Uterus (tissue), 4 donors: Measurements from ENCODE around the gene STOX2. TPM values are rescaled to one million over a fixed set of nuclear protein-coding genes. Genes with fewer than 3 reads are reported as not detected.

Source experiments
- DNase-seq, 2 donors: peaks; one replicate each; pipeline ENCODE4 v3.0.0-alpha.2; 2019 to 2020
- H3K27ac ChIP-seq, 2 donors: fragments of 200-600 bp; sonication (generic); 1 replicate in 1 of 2; 2 replicates in 1 of 2; pipeline ENCODE4 v1.5.1; 2016 to 2018
- H3K27me3 ChIP-seq, 2 donors: fragments of 200-600 bp; sonication (generic); one replicate each; pipeline ENCODE4 v1.5.1; 2018 to 2019; ENCODE audit warnings: control low read depth in 1 of 2
- H3K36me3 ChIP-seq, 2 donors: fragments of 200-600 bp; sonication (generic); one replicate each; pipeline ENCODE4 v1.5.1; 2019; ENCODE audit warnings: control low read depth in 1 of 2
- H3K4me1 ChIP-seq, 2 donors: fragments of 200-600 bp; sonication (generic); one replicate each; pipeline ENCODE4 v1.5.1; 2018 to 2019; ENCODE audit warnings: control low read depth in 1 of 2
- H3K4me3 ChIP-seq, 2 donors: fragments of 200-600 bp; sonication (generic); 1 replicate in 1 of 2; 2 replicates in 1 of 2; pipeline ENCODE4 v1.5.1; 2018 to 2019; ENCODE audit warnings: mild to moderate bottlenecking in 1 of 2
- H3K9me3 ChIP-seq, 2 donors: fragments of 200-600 bp; sonication (generic); one replicate each; pipeline ENCODE4 v1.5.1; 2019; ENCODE audit warnings: control low read depth in 1 of 2
- POLR2A ChIP-seq, 2 donors: fragments of 450-650 bp; IDR thresholded peaks; one replicate each; pipeline ENCODE4 v1.6.1; 2016; ENCODE audit warnings: antibody characterized with exemption in 2 of 2, mild to moderate bottlenecking in 1 of 2, moderate library complexity in 1 of 2
- intact Hi-C: fragments of 100-400 bp; cut with DNase I; formaldehyde crosslinking; loops from one replicate; pipeline ENCODE4 v1.15.1; 2023; ENCODE audit warnings: low total_unique reads
- total RNA-seq, 4 donors: library from RNA; depleted of rRNA in 3 of 4; stranded (reverse); fragments of >200 nt in 3 of 4; gene quantifications; one replicate each; pipeline versions ENCODE4 v1.1.0 to v1.2.4, GENCODE V29; 2014 to 2023
- TF ChIP-seq, protein P1 (sequence below), 4 experiments: fragments of 200-600 bp in 2 of 4; fragments of 450-650 bp in 2 of 4; sonication (generic) in 2 of 4; IDR thresholded peaks; one replicate each; pipeline ENCODE4 v1.5.1; 2016 to 2019; ENCODE audit warnings: antibody characterized with exemption in 4 of 4, mild to moderate bottlenecking in 2 of 4, moderate library complexity in 1 of 4
- donor health status: DM: yes; HTN: yes; CAD: no.

The STOX2 gene
- total RNA-seq, 4 donors from 2014 or later, result 2.9 to 19.4 (median 11.1) TPM

DNA sequence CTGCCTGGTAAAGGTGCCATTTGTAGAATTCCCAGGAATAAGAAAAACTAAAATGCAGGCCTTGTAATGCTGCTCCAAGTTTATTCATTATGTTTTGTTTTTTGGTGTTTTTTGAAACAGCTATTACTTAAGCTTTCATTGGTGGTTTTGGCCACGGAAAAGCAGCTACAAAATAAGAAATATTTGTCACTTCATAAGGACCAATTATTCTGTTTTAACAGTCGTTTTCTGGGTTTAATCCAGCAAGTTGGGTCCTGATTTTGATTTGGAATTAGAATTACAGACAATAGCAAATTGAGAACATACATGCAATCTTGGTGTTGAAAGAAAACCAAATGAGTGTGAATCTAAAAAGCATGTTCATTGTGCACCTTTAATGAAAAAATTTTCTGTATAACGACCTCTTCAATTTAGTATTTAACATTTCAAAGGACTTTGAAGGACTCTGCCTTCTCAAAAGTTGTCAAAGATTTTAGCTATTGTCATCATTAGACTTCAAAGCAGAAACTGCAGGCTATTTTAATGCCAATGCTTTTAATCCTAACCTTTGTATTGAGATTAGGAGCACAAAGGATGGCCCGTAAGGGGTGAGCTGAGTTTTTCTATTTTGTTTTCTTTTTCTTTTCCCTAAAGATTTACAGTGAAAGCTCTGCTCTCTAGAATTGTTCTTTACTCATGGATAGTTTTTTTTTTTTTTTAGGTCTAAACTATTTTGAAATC, 26.7 kb upstream of the STOX2 start:
- H3K4me1 ChIP-seq, result no peaks in the 10 kb centered on the region
- TF ChIP-seq POLR2A (IDR thresholded peaks at IDR 0.05), result no peak
- TF ChIP-seq, protein P1, sequence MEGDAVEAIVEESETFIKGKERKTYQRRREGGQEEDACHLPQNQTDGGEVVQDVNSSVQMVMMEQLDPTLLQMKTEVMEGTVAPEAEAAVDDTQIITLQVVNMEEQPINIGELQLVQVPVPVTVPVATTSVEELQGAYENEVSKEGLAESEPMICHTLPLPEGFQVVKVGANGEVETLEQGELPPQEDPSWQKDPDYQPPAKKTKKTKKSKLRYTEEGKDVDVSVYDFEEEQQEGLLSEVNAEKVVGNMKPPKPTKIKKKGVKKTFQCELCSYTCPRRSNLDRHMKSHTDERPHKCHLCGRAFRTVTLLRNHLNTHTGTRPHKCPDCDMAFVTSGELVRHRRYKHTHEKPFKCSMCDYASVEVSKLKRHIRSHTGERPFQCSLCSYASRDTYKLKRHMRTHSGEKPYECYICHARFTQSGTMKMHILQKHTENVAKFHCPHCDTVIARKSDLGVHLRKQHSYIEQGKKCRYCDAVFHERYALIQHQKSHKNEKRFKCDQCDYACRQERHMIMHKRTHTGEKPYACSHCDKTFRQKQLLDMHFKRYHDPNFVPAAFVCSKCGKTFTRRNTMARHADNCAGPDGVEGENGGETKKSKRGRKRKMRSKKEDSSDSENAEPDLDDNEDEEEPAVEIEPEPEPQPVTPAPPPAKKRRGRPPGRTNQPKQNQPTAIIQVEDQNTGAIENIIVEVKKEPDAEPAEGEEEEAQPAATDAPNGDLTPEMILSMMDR (IDR thresholded peaks at IDR 0.05), result no peak
- intact Hi-C loops, result no loop called here

DNA sequence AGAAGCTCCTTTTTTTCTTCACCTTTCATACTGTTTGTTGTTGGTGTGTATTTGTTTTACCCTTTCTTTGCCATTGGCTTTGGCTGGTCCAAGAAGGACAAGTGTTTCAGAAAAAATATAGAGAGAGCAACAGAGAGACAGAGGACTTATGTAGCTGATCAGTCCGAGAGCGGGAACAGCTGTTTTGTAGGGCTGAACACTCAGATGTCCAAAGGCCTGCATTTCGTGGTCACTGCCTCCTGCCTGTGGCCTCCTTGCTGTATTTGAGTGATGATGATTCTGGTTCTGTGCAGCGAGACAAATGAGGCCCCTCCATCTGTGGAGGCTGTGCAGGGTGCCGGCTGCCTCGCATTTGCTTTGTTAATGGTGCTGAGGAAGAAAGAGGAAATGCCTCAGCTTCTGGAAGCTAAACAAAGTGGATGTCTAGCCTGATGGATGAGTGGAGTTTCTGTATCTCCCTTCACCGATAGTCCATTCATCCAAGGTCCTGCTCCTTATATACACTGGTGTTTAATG, 19.8 kb upstream of the STOX2 start:
- Histone ChIP-seq H3K36me3 (no peaks in the 10 kb centered on the region), H3K27me3 (no peaks in the 10 kb centered on the region), H3K9me3 (no peaks in the 10 kb centered on the region), H3K4me1 (no peaks in the 10 kb centered on the region), H3K4me3 (no peak overlapping the region), H3K27ac (no peak overlapping the region)
- DNase-seq, result no peak
- intact Hi-C loops, result no loop called here
- TF ChIP-seq, protein P1 (IDR thresholded peaks at IDR 0.05), result no peak
- TF ChIP-seq POLR2A (IDR thresholded peaks at IDR 0.05), result no peak

More for the DNA sequence above, 26.7 kb upstream of the STOX2 start:
- Histone ChIP-seq H3K4me3 (no peak overlapping the region), H3K27me3 (no peaks in the 10 kb centered on the region), H3K9me3 (no peaks in the 10 kb centered on the region), H3K36me3 (no peaks in the 10 kb centered on the region), H3K27ac (no peak overlapping the region)
- DNase-seq, result no peak

GRCh38 chr4:183887351-183887750, 17.8 kb upstream of the STOX2 start:
- no peak for DNase-seq
- TF ChIP-seq, protein P1 (IDR thresholded peaks at IDR 0.05), result no peak
- TF ChIP-seq POLR2A (IDR thresholded peaks at IDR 0.05), result no peak
- Histone ChIP-seq H3K27me3 (no peaks in the 10 kb centered on the region), H3K27ac (no peak overlapping the region), H3K9me3 (no peaks in the 10 kb centered on the region), H3K36me3 (no peaks in the 10 kb centered on the region), H3K4me1 (no peaks in the 10 kb centered on the region), H3K4me3 (no peak overlapping the region)
- intact Hi-C loops, result no loop called here

DNA sequence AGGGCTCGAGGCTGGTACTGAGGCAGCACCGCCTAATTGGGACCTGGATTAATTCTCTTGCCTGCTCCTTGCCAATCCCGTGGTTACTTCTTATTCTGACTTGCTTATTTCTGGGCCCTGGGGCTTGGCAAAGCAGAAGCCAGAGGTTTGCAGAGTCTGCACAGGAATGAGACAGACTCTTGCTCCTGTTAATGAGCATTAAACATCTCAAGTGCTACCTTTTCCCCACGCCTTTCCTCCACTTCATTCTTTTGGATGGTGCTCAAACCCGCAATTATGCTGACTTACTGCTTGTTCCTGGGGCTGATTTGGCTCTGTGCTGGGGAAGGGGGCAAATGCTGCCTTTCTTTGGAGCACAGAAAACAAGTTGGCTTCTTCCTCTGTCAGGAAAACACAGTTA, 16.5 kb upstream of the STOX2 start:
- TF ChIP-seq, protein P1 (IDR thresholded peaks at IDR 0.05), result no peak
- TF ChIP-seq POLR2A (IDR thresholded peaks at IDR 0.05), result no peak
- H3K9me3 ChIP-seq, result no peaks in the 10 kb centered on the region
- H3K27me3 ChIP-seq, result no peaks in the 10 kb centered on the region
- no peaks in the 10 kb centered on the region for H3K36me3 ChIP-seq
- intact Hi-C loops, result no loop called here
- DNase-seq, result no peak
- no peak overlapping the region for H3K4me3 ChIP-seq
- H3K27ac ChIP-seq, result no peak overlapping the region
- no peaks in the 10 kb centered on the region for H3K4me1 ChIP-seq

GRCh38 chr4:183889190-183889589, 15.9 kb upstream of the STOX2 start:
- Histone ChIP-seq H3K9me3 (no peaks in the 10 kb centered on the region), H3K27me3 (no peaks in the 10 kb centered on the region), H3K4me3 (no peak overlapping the region), H3K4me1 (no peaks in the 10 kb centered on the region), H3K36me3 (no peaks in the 10 kb centered on the region), H3K27ac (no peak overlapping the region)
- intact Hi-C loops, result no loop called here
- DNase-seq, result no peak
- TF ChIP-seq, protein P1 (IDR thresholded peaks at IDR 0.05), result no peak
- TF ChIP-seq POLR2A (IDR thresholded peaks at IDR 0.05), result no peak
